ENCODE measurements around the gene TACR1.
"Not testable (repeated sequence)": the region's sequence is repeated elsewhere in the genome, so short reads cannot be mapped to it uniquely, and the experiment has no call there.

TACR1 gene

DNA sequence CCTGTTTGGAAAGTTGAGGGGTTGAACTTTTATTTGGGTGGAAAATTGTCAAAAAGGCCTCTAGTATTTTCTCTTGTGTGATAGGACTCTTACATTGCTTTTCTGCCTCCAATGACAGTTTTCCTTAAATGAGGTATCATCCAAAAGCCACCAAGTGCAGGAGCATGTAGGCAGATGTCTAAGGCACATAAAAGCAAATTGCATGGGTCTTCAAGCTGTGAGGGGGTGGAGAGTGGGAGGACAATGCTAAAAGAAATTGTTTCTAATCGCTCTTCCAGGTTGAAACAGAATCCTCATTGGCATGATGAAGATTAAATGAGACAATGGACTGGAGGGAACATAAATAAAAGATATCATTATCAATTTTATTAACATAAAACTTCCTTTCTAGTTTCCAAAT is 6.8 kb downstream of the TACR1 start:
- no peak for DNase-seq

GRCh38 chr2:75190271-75190990 is 8.9 kb downstream of the TACR1 start:
- no peak for DNase-seq

- no peak for DNase-seq
These were observed 12.5 kb downstream of the TACR1 start for GRCh38 chr2:75186821-75187220.

DNA sequence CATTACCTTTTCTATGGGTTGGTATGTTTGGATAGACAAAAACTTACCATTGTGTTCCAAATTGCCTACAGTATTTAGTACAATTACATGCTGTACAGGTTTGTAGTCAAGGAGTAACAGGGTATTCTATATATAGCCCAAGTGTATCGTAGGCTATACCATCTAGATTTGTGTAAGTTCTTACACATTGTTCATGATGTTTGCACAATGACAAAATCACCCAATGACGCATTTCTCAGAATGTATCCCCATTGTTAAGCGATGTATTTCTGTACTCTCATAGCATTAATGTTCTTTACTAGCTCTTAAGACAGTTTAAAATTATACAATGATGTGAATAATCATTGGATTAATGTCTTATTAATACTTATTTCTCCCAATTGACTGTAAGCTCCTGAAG is 16.7 kb downstream of the TACR1 start:
- no peak for DNase-seq

DNA sequence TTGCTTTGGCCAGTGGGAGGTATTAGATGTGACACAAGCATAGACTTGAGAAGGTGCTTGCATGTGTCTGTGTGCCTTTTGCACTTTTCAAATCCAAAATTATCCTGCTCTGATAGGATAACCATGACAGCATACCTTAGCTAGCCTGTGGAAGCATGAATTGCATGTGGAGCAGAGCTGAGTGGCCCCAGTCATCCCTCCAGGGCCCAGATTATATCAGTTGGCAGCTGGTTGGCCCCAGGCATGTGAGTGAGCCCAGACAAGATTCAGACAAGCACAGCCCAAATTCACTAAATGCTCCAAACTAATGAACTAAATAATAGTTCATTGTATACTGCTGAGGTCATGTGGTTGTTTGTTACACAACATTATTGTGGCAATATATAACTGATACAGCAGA is 18.8 kb downstream of the TACR1 start:
- no peak for DNase-seq

DNA sequence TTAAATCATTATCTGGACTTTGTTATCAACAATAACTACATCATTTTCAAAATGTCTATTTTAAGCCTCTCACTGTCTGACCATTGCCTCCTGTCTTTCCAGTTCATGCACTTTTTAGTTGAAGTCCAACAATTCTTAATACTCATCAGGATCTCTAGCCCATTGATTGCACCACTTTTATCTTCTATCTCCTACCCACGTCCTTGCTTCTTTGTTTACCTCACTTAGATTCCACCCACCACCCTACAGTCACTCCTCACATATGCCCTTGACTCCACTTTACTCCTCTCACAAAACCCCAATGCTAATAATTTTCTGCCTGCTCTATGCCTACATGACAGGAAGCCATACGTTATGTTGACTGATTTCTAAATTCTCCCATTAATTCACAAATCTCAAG is 21.9 kb downstream of the TACR1 start:
- no peak for DNase-seq

DNA sequence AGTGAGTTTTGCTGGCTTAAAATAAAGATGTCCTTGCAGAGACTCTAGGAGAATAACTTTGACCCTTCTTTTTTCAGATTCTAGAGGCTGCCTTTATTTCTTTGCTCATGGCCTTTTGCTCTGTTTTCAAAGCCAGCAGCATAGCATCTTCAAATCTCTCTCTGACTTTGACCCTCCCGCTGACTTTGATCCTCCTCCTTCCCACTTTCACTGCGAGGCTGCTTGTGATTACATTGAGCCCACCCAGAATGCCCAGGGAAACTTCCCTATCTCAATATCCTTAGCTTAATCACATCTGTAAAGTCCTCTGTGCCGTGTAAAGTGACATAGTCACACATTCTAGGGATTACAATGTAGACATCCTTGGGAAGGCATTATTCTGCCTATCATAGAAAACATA is 23.9 kb downstream of the TACR1 start:
- DNase-seq: no peak

- DNase-seq: no peak
These were observed 24.3 kb downstream of the TACR1 start for GRCh38 chr2:75174981-75175380.

- no peak for DNase-seq
These were observed 24.8 kb downstream of the TACR1 start for GRCh38 chr2:75174519-75174918.

- no peak for DNase-seq
These were observed 25.6 kb downstream of the TACR1 start for GRCh38 chr2:75173740-75174139.

GRCh38 chr2:75171423-75171822 is 27.9 kb downstream of the TACR1 start:
- not testable (repeated sequence) for DNase-seq

DNA sequence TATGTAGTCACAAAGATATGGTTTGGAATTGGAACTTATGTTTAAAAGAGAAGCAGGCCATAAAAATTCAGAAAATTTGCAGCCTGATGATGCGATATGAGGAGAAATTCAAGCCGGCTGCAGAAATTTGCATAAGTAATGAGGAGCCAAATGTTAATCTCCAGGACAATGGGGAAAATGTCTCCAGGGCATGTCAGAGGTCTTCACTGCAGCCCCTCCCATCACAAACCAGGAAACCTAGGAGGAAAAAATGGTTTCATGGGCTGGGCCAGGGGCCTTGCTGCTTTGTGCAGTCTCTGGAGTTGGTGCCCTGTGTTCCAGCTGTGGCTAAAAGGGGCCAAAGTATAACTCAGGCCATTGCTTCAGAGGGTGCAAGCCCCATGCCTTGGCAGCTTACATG is 28.4 kb downstream of the TACR1 start:
- DNase-seq: no peak

- DNase-seq: no peak
These were observed 31.1 kb downstream of the TACR1 start for GRCh38 chr2:75168186-75168585.

DNA sequence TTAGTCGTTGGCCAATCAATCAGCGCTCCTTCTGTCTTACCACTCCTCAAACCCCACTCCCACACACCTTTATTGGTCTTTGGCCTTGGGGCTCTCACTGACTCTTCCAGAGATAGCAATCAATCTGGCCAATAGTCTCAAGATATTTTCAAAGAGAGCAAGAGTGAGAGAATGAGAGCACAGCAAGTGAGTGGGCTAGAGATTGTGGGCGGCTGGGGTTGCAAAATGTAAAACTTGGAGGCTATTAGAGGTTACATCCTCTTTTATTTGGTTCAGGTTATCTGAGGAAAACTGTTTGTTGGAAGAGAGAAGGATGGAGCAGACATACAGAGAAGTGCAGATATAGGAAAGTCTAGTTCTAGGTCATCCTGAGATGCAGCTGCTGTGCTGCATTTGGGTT is 32.8 kb downstream of the TACR1 start:
- no peak for DNase-seq

DNA sequence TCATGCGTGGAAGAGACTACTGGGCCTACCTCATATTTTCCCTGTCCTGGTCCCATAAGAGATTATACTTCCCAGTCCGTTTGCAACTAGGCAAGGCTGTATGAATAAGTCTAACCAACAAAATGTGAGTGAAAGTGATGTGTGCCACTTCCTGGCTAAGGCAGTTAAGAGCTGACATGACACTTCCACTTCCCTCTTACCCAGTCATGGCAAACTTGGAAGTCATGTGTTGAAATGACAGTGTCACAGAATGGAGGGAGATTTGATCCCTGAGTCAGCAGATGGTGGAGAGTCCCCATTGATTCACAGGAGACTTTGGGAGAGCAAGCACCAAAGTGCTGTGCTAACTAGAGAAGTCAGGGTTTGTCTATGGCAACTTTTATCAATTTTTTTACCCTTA is 36.4 kb downstream of the TACR1 start:
- DNase-seq: no peak

- no peak for DNase-seq
These were observed 37.1 kb downstream of the TACR1 start for GRCh38 chr2:75162259-75162658.

- no peak for DNase-seq
These were observed 41.9 kb downstream of the TACR1 start for GRCh38 chr2:75157435-75157834.

- no peak for DNase-seq
These were observed 44.2 kb downstream of the TACR1 start for GRCh38 chr2:75155115-75155514.

DNA sequence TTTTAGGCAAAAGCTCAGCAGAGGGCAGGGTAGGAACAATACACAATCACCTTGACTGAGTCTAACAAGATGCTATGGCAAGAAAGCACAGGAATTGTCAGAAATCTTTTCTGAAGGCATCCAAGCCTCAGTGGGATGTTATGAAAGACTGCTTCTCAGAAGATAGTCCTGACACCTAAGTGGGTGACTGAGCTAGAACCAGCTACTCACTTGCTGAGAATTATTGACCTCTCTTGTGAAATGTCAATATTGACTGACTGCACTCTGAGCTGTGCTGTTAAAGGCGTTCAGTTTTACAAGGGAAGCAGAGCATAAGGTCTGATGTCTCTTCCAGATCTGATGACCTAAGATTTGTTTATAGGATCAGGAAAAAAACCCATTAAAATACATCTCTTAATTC is 46.1 kb downstream of the TACR1 start:
- no peak for DNase-seq

DNA sequence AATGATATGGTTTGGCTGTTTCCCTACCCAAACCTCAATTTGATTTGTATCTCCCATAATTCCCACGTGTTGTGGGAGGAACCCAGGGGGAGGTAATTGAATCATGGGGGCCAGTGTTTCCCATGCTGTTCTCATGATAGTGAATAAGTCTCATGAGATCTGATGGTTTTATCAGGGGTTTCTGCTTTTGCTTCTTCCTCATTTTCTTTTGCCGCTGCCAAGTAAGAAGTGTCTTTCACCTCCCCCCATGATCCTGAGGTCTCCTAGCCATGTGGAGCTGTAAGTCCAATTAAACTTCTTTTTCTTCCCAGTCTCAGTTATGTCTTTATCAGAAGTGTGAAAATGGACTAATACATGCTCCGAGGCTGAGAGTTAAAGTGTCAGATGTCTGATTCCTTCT is 47.1 kb downstream of the TACR1 start:
- not testable (repeated sequence) for DNase-seq

GRCh38 chr2:75147884-75148283 is 51.4 kb downstream of the TACR1 start:
- not testable (repeated sequence) for DNase-seq

- DNase-seq: no peak
These were observed 52.6 kb downstream of the TACR1 start for GRCh38 chr2:75146606-75147332.

DNA sequence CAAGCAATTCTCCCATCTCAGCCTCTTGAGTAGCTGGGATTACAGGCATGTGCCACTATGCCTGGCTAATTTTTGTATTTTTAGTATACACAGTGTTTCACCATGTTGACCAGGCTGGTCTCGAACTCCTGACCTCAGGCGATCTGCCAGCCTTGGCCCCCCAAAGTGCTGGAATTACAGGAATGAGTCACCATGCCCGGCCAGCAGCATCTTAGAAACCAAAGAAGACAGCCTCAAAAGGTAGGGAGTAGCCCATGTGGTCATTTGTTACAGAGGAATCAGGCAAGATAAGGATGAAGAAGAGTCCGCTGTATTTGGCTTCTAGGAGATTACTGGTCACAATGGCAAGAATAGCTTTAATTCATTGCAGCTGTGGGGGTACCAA is 53.1 kb downstream of the TACR1 start:
- not testable (repeated sequence) for DNase-seq

- DNase-seq: no peak
These were observed 57.2 kb downstream of the TACR1 start for GRCh38 chr2:75142081-75142480.

- DNase-seq: no peak
These were observed 59.0 kb downstream of the TACR1 start for GRCh38 chr2:75140288-75140687.
